Heart left ventricle (tissue), 16 donors: ENCODE results near the gene TPPP2. TPM values are rescaled to one million over a fixed set of nuclear protein-coding genes. Genes with fewer than 3 reads are reported as not detected.
A peak's percentile ranks its signal among the peaks of the same experiment; 100 is the strongest.

Source experiments
- ATAC-seq, 4 donors: fragments of 200-7000 bp; cut with Tn5 transposase; one replicate each; pipeline ENCODE4 v1.9.1; 2020 to 2022; ENCODE audit warnings: moderate library complexity in 4 of 4, mild to moderate bottlenecking in 3 of 4, moderate number of reproducible peaks in 1 of 4
- DNase-seq, 5 donors: peaks; one replicate each; pipeline ENCODE4 v3.0.0-alpha.2; 2020
- H3K27ac ChIP-seq, 12 donors: fragments of 200-600 bp; sonication (generic) in 4 of 12; one replicate each; pipeline versions ENCODE4 v1.5.0 to v1.8.0; 2016 to 2022; ENCODE audit warnings: mild to moderate bottlenecking in 2 of 12
- H3K27me3 ChIP-seq, 9 donors: fragments of 200-600 bp; sonication (generic) in 2 of 9; one replicate each; pipeline versions ENCODE4 v1.5.1 to v1.8.0; 2016 to 2022; ENCODE audit warnings: mild to moderate bottlenecking in 3 of 9
- H3K36me3 ChIP-seq, 9 donors: fragments of 200-600 bp; sonication (generic) in 2 of 9; one replicate each; pipeline versions ENCODE4 v1.5.0 to v1.8.0; 2018 to 2022; ENCODE audit warnings: mild to moderate bottlenecking in 2 of 9
- H3K4me1 ChIP-seq, 12 donors: fragments of 200-600 bp; sonication (generic) in 4 of 12; one replicate each; pipeline versions ENCODE4 v1.5.0 to v1.8.0; 2016 to 2022; ENCODE audit warnings: mild to moderate bottlenecking in 3 of 12
- H3K4me3 ChIP-seq, 12 donors: fragments of 200-600 bp; sonication (generic) in 4 of 12; one replicate each; pipeline versions ENCODE4 v1.5.0 to v1.8.0; 2017 to 2022; ENCODE audit warnings: mild to moderate bottlenecking in 9 of 12, moderate library complexity in 4 of 12
- H3K9me3 ChIP-seq, 12 donors: fragments of 200-600 bp; sonication (generic) in 4 of 12; one replicate each; pipeline versions ENCODE4 v1.5.0 to v1.8.0; 2016 to 2022; ENCODE audit warnings: mild to moderate bottlenecking in 1 of 12
- CTCF ChIP-seq, 12 donors: fragments of 200-600 bp; sonication (generic) in 4 of 12; IDR thresholded peaks; one replicate each; pipeline versions ENCODE4 v1.5.0 to v1.8.0; 2018 to 2022; ENCODE audit warnings: antibody characterized with exemption in 12 of 12, mild to moderate bottlenecking in 5 of 12
- POLR2A ChIP-seq, 2 donors: fragments of 450-650 bp; IDR thresholded peaks; one replicate each; pipeline ENCODE4 v1.6.1; 2017; ENCODE audit warnings: antibody characterized with exemption in 2 of 2, mild to moderate bottlenecking in 2 of 2, moderate library complexity in 2 of 2
- WGBS, 4 donors: extraction: QIAGEN DNeasy Blood & Tissue Kit in 2 of 4; methylation state at CpG; one replicate each; pipeline versions ENCODE4 v1.1.5 to v1.1.7; 2013 to 2018; 5-methylcytosine and 5-hydroxymethylcytosine counted together
- intact Hi-C, 10 donors: fragments of 100-400 bp; cut with DNase I; formaldehyde crosslinking; loops; one replicate each; pipeline versions ENCODE4 v1.11.1 to v1.14.2; 2022
- polyA plus RNA-seq, 2 donors: library from polyadenylated mRNA; stranded (reverse); fragments of 200-250 nt; gene quantifications; one replicate each; pipeline ENCODE4 v1.2.3, GENCODE V29; 2013
- total RNA-seq, 9 donors: library from RNA; depleted of rRNA in 2 of 9; stranded (reverse); fragments of >200 nt in 2 of 9; fragmentation: NEBNext Ultra II Directional in 3 of 9; extraction: Animal tissue kit (Norgen Biotek cat#: 25700) in 3 of 9; gene quantifications; one replicate each; pipeline versions ENCODE4 v1.1.0 to v1.2.4, GENCODE V29; 2016 to 2023
- donor health status: ischemic (EF 13 %, LVEDD 7.1; RV severe dilation, severe dysfunction).
- donor health status: healthy with polysubstance abuse.
- donor health status: DM: no; HTN: yes; CAD: no.
- donor health status: DM: no; HTN: no; CAD: no.
- donor health status: ischemic (EF 25% LVEDD 6.9; RV normal size, moderate dysfunction).
- donor health status: ischemic (EF 25% LVEDD 5.7; RV mildly dilated, moderate dysfunction).
- donor health status: healthy.
- donor health status: DM: yes; HTN: yes; CAD: no.
- donor health status: ischemic (EF 35%, LVEDD 5.7; RV mildly dilated, moderate dysfunction).
- donor health status: nonischemic (EF 11% LVEDD 7.7; RV severe dilation, severe dysfunction).
- donor health status: DM: yes; HTN: yes; CAD: no.
- donor health status: PGD.
- donor health status: ischemic (EF 29% LVEDD 5.4; RV normal size, mild dysfunction).
- donor health status: nonischemic (EF 23%, LVEDD 6.1; RV moderate dilation, normal function).

TPPP2 gene
- total and polyA plus RNA-seq, 11 donors = 0.54 to 2.8 (median 0.96) TPM; not detected in 2

DNA sequence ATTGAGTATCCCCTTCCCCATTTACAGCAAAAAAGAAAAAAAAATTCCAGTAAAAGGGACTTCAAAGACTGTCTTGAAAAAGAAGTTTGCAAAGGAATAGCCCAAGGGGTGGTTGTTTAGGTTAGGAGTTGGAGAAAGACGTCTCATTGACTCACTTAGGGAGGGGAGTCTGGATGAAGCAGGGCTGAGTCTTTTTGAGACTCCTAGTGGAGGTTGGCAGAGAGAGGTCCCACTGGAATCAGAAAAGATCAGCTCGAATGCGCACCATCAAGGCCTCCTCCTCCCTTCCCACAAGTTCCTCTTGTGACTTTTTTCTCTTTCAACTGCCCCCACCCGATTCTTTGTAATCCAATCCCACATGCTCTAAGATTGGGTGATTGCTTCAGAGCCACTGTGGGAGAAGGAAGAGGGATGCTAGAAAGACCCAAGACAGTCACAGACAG is 42.0 kb downstream of the TPPP2 start:
- Histone ChIP-seq H3K4me3 (peak overlapping the region in 11 of 12 donors; percentile 68 to 99 (median 85)), H3K4me1 (peaks cover 0 to 40% (median 28%) of the 10 kb centered on the region in 12 donors), H3K27ac (peak overlapping the region; percentile 86 to 99 (median 92)), H3K27me3 (peaks cover 0 to 6% (median 0%) of the 10 kb centered on the region in 9 donors), H3K36me3 (peaks cover 0 to 45% (median 38%) of the 10 kb centered on the region in 9 donors), H3K9me3 (no peaks in the 10 kb centered on the region)
- no peak for TF ChIP-seq CTCF (IDR thresholded peaks at IDR 0.05)
- TF ChIP-seq POLR2A (IDR thresholded peaks at IDR 0.05) = peak in 1 of 2 donors; percentile 17
- ATAC-seq (peak in 3 of 4 donors; percentile 9 to 27 (median 27)), DNase-seq (peak in 3 of 5 donors; percentile 55 to 64 (median 58))
- intact Hi-C loops = loop anchor here in 1 of 10 donors (2.0 kb wide), 1 partner anchor 19 kb away; no protein-coding TSS in a partner anchor
- 36 to 47% (median 41%) methylated on average over 4 of the region's 4 CpGs for WGBS, 4 donors

- DNase-seq (no peak), ATAC-seq (no peak)
- peaks cover 0 to 40% (median 28%) of the 10 kb centered on the region in 12 donors for H3K4me1 ChIP-seq
- intact Hi-C loops = loop anchor here in 1 of 10 donors (2.0 kb wide), 1 partner anchor 18 kb away; no protein-coding TSS in a partner anchor
- peak overlapping the region in 10 of 12 donors; percentile 87 to 99 (median 94) for H3K27ac ChIP-seq
- peaks cover 0 to 53% (median 46%) of the 10 kb centered on the region in 9 donors for H3K36me3 ChIP-seq
- peak overlapping the region in 2 of 12 donors; percentile 77 to 85 for H3K4me3 ChIP-seq
- H3K9me3 ChIP-seq = no peaks in the 10 kb centered on the region
- TF ChIP-seq CTCF (IDR thresholded peaks at IDR 0.05) (no peak), POLR2A (IDR thresholded peaks at IDR 0.05) (no peak)
- peaks cover 0 to 6% (median 0%) of the 10 kb centered on the region in 9 donors for H3K27me3 ChIP-seq
- WGBS, 4 donors = 91 to 94% (median 93%) methylated on average over 6 to 9 of the region's 9 CpGs
These were observed 42.8 kb downstream of the TPPP2 start for GRCh38 chr14:21072781-21073339.

GRCh38 chr14:21073921-21074320 is 43.9 kb downstream of the TPPP2 start:
- no peak for ATAC-seq
- Histone ChIP-seq H3K4me1 (peaks cover 0 to 33% (median 22%) of the 10 kb centered on the region in 12 donors), H3K4me3 (no peak overlapping the region), H3K27ac (no peak overlapping the region), H3K27me3 (peaks cover 0 to 3% (median 0%) of the 10 kb centered on the region in 9 donors), H3K36me3 (peaks cover 0 to 64% (median 56%) of the 10 kb centered on the region in 9 donors), H3K9me3 (no peaks in the 10 kb centered on the region)
- intact Hi-C loops = loop anchor here in 1 of 10 donors (2.0 kb wide), 1 partner anchor 17 kb away; no protein-coding TSS in a partner anchor
- TF ChIP-seq CTCF (IDR thresholded peaks at IDR 0.05) (no peak), POLR2A (IDR thresholded peaks at IDR 0.05) (no peak)
- DNase-seq = no peak
- WGBS, 4 donors = 90 to 100% (median 95%) methylated on average over 2 to 9 of the region's 9 CpGs
